Caco-2 (cell line): ENCODE data around the gene MEGF11. TPM values are rescaled to one million over a fixed set of nuclear protein-coding genes. Genes with fewer than 3 reads are reported as not detected.

Source experiments
- BruUV-seq: library from RNA; stranded (reverse); fragments of 400-500 nt; replicated peaks from 2 replicates; lab custom pipeline; 2021; lab: Mats Ljungman, UMichigan
- CTCF ChIA-PET: fragments of 300-600 bp; sonication (Branson Sonifier 250); formaldehyde crosslinking; loops from one replicate; lab custom pipeline; 2022; ENCODE audit warnings: antibody characterized with exemption; lab: Charles Lee
- POLR2A ChIA-PET: fragments of 300-600 bp; sonication (Branson Sonifier 250); formaldehyde crosslinking; loops from one replicate; lab custom pipeline; 2022; ENCODE audit warnings: antibody characterized with exemption; lab: Charles Lee
- DNase-seq, 2 experiments: peaks; one replicate each; pipeline versions ENCODE4 v3.0.0 to v3.0.0-alpha.2; 2020 to 2022
- H3K27me3 ChIP-seq: replicated peaks from 2 replicates; pipeline ENCODE4 v1.6.0; 2011; ENCODE audit warnings: low read length; ENCODE audit not compliant: control insufficient read depth, insufficient read depth
- H3K36me3 ChIP-seq: 2 replicates; pipeline ENCODE4 v1.5.1; 2011; ENCODE audit warnings: low read length; ENCODE audit not compliant: control insufficient read depth, insufficient read depth
- H3K4me1 ChIP-seq: fragments of 250-450 bp; sonication (Bioruptor Pico); 2 replicates; pipeline ENCODE4 v1.5.1; 2020; ENCODE audit warnings: mild to moderate bottlenecking
- H3K4me3 ChIP-seq: 2 replicates; pipeline ENCODE4 v1.5.1; 2011; ENCODE audit warnings: low read depth, mild to moderate bottlenecking, control low read depth, low read length
- H3K9me3 ChIP-seq: fragments of 250-450 bp; sonication (Bioruptor Pico); 2 replicates; pipeline ENCODE4 v1.5.1; 2020; ENCODE audit warnings: mild to moderate bottlenecking, moderate library complexity
- H3K27ac Mint-ChIP-seq: one replicate; pipeline ENCODE4 v1.8.0; 2022; ENCODE audit warnings: mixed read lengths; ENCODE audit not compliant: unreplicated experiment
- H3K27me3 Mint-ChIP-seq: one replicate; pipeline ENCODE4 v1.8.0; 2022; ENCODE audit warnings: mixed read lengths; ENCODE audit not compliant: insufficient read depth, unreplicated experiment
- H3K36me3 Mint-ChIP-seq: one replicate; pipeline ENCODE4 v1.8.0; 2022; ENCODE audit warnings: mild to moderate bottlenecking, mixed read lengths; ENCODE audit not compliant: insufficient read depth, unreplicated experiment
- H3K4me1 Mint-ChIP-seq: one replicate; pipeline ENCODE4 v1.8.0; 2022; ENCODE audit warnings: low read depth, mixed read lengths; ENCODE audit not compliant: unreplicated experiment
- H3K4me3 Mint-ChIP-seq: one replicate; pipeline ENCODE4 v1.8.0; 2022; ENCODE audit warnings: mild to moderate bottlenecking, moderate library complexity, mixed read lengths; ENCODE audit not compliant: unreplicated experiment
- H3K9me3 Mint-ChIP-seq: one replicate; pipeline ENCODE4 v1.8.0; 2022; ENCODE audit warnings: mixed read lengths; ENCODE audit not compliant: unreplicated experiment
- intact Hi-C: fragments of 100-400 bp; cut with micrococcal nuclease; formaldehyde crosslinking; loops from one replicate; pipeline ENCODE4 v1.10.0; 2022; ENCODE audit not compliant: unreplicated experiment
- total RNA-seq: library from RNA; stranded (reverse); gene quantifications from 2 replicates; pipeline ENCODE4 v1.2.3, GENCODE V29; 2022
- TF ChIP-seq, protein P1 (sequence below), 2 experiments: fragments of 200-600 bp in 1 of 2; IDR thresholded peaks; 1 replicate in 1 of 2; 2 replicates in 1 of 2; pipeline versions ENCODE4 v1.5.1 to v1.8.0; 2011 to 2022; ENCODE audit warnings: antibody characterized with exemption in 1 of 2, control low read depth in 1 of 2, inconsistent platforms in 1 of 2, low read depth in 1 of 2, low read length in 1 of 2, mild to moderate bottlenecking in 1 of 2, moderate library complexity in 1 of 2; ENCODE audit not compliant: insufficient read depth in 1 of 2, severe bottlenecking in 1 of 2, unreplicated experiment in 1 of 2

Gene MEGF11
- total RNA-seq, 1 experiment from 2014 or later: 0.66 TPM

DNA sequence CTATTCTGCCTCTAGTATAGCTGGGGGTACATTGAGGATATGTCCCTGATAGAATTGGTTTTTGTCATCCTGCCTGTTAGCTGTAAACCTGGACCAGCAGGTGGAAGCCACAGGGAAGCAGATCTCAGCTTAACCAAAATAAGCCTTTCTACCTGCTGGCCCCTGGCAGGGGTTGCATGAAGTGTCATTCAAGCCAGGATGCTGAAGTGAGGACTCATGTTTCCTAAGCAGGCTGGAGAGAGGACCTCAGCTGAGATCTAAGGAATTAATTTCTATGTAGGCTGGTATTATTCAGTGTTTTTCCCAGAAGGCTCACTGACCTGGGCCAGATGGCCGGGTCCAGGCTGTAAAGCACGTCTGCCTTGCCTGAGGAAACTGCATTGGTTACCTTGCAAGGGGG, 128.9 kb downstream of the MEGF11 start:
- peaks cover 16% of the 10 kb centered on the region for H3K27me3 Mint-ChIP-seq
- H3K4me3 Mint-ChIP-seq: no peak overlapping the region
- no peak for DNase-seq
- H3K36me3 Mint-ChIP-seq: no peaks in the 10 kb centered on the region
- no peaks in the 10 kb centered on the region for H3K9me3 Mint-ChIP-seq
- Histone ChIP-seq H3K36me3 (no peaks in the 10 kb centered on the region), H3K9me3 (no peaks in the 10 kb centered on the region), H3K4me3 (no peak overlapping the region), H3K4me1 (no peaks in the 10 kb centered on the region), H3K27me3 (no peaks in the 10 kb centered on the region; the same call in 1 of the 2 replicates)
- intact Hi-C loops: no loop called here
- ChIA-PET POLR2A (no interaction called here), CTCF (no interaction called here)
- BruUV-seq: no TSS peak
- TF ChIP-seq, protein P1, sequence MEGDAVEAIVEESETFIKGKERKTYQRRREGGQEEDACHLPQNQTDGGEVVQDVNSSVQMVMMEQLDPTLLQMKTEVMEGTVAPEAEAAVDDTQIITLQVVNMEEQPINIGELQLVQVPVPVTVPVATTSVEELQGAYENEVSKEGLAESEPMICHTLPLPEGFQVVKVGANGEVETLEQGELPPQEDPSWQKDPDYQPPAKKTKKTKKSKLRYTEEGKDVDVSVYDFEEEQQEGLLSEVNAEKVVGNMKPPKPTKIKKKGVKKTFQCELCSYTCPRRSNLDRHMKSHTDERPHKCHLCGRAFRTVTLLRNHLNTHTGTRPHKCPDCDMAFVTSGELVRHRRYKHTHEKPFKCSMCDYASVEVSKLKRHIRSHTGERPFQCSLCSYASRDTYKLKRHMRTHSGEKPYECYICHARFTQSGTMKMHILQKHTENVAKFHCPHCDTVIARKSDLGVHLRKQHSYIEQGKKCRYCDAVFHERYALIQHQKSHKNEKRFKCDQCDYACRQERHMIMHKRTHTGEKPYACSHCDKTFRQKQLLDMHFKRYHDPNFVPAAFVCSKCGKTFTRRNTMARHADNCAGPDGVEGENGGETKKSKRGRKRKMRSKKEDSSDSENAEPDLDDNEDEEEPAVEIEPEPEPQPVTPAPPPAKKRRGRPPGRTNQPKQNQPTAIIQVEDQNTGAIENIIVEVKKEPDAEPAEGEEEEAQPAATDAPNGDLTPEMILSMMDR (IDR thresholded peaks at IDR 0.05; ENCODE audit: insufficient read depth in 1 of 2, low read depth in 1 of 2, low read length in 1 of 2, severe bottlenecking in 1 of 2, unreplicated experiment in 1 of 2): no peak
- no peaks in the 10 kb centered on the region for H3K4me1 Mint-ChIP-seq
- H3K27ac Mint-ChIP-seq: no peak overlapping the region

DNA sequence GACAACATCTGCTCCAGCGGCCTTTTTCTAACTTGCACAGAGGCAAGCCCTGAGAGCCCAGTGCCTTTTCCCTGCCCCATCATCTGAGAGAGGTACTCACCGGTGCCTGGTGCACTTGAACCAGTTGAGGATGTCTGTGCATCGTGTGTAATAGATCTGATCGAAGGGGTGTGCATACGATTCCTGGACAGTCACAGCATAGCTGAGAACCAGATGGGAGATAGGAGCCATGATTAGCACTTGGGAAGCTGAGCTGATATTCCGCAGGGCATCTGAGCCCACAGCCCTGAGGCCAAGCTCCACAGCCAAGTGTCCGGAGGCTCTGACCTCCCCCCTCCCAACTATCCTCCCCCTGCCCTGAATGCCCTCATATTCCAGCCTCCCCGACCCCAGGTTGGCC, 129.8 kb downstream of the MEGF11 start:
- no peaks in the 10 kb centered on the region for H3K4me1 ChIP-seq
- Mint-ChIP-seq H3K4me3 (no peak overlapping the region), H3K27ac (no peak overlapping the region), H3K9me3 (no peaks in the 10 kb centered on the region), H3K27me3 (peaks cover 13% of the 10 kb centered on the region), H3K4me1 (no peaks in the 10 kb centered on the region), H3K36me3 (no peaks in the 10 kb centered on the region)
- no TSS peak for BruUV-seq
- DNase-seq: no peak
- H3K36me3 ChIP-seq: no peaks in the 10 kb centered on the region
- H3K9me3 ChIP-seq: no peaks in the 10 kb centered on the region
- ChIA-PET POLR2A (no interaction called here), CTCF (no interaction called here)
- H3K27me3 ChIP-seq: no peaks in the 10 kb centered on the region; the same call in 1 of the 2 replicates
- TF ChIP-seq, protein P1 (IDR thresholded peaks at IDR 0.05; ENCODE audit: insufficient read depth in 1 of 2, low read depth in 1 of 2, low read length in 1 of 2, severe bottlenecking in 1 of 2, unreplicated experiment in 1 of 2): no peak
- intact Hi-C loops: no loop called here
- H3K4me3 ChIP-seq: no peak overlapping the region

GRCh38 chr15:66120422-66120821, 133.1 kb downstream of the MEGF11 start:
- no peaks in the 10 kb centered on the region; the same call in 1 of the 2 replicates for H3K27me3 ChIP-seq
- no peaks in the 10 kb centered on the region for H3K9me3 ChIP-seq
- no TSS peak for BruUV-seq
- Mint-ChIP-seq H3K4me1 (no peaks in the 10 kb centered on the region), H3K9me3 (no peaks in the 10 kb centered on the region), H3K36me3 (no peaks in the 10 kb centered on the region), H3K27ac (no peak overlapping the region), H3K27me3 (peaks cover 8% of the 10 kb centered on the region), H3K4me3 (no peak overlapping the region)
- DNase-seq: no peak
- intact Hi-C loops: no loop called here
- no peaks in the 10 kb centered on the region for H3K36me3 ChIP-seq
- TF ChIP-seq, protein P1 (IDR thresholded peaks at IDR 0.05; ENCODE audit: insufficient read depth in 1 of 2, low read depth in 1 of 2, low read length in 1 of 2, severe bottlenecking in 1 of 2, unreplicated experiment in 1 of 2): no peak
- ChIA-PET POLR2A (no interaction called here), CTCF (no interaction called here)
- no peaks in the 10 kb centered on the region for H3K4me1 ChIP-seq
- H3K4me3 ChIP-seq: no peak overlapping the region
